GM19351 (cell line): Measurements from ENCODE around the gene BRICD5.

Experiments used
- ATAC-seq: cut with Tn5 transposase; IDR thresholded peaks from one replicate; pipeline ENCODE4 v1.9.1; 2021; ENCODE audit warnings: mild to moderate bottlenecking, moderate library complexity; ENCODE audit not compliant: unreplicated experiment

BRICD5 gene

GRCh38 chr16:2199621-2200139 lies 11.0 kb downstream of the BRICD5 start:
- ATAC-seq = no peak

- no peak for ATAC-seq
Measured at GRCh38 chr16:2199095-2199494, 11.6 kb downstream of the BRICD5 start.

- no peak for ATAC-seq
Measured at GRCh38 chr16:2198283-2198682, 12.4 kb downstream of the BRICD5 start.

GRCh38 chr16:2197765-2198164 lies 12.9 kb downstream of the BRICD5 start:
- no peak for ATAC-seq

GRCh38 chr16:2196981-2197511 lies 13.6 kb downstream of the BRICD5 start:
- no peak for ATAC-seq

GRCh38 chr16:2196162-2196980 lies 14.3 kb downstream of the BRICD5 start, which contains the start of gene CASKIN1:
CASKIN1 (minus strand) TSS chr16:2196605; CDS start chr16:2196432, 173 bp downstream.
- no peak for ATAC-seq

- ATAC-seq = no peak
Measured at GRCh38 chr16:2195322-2196161, 15.1 kb downstream of the BRICD5 start.

- no peak for ATAC-seq
Measured at GRCh38 chr16:2194852-2195321, 15.8 kb downstream of the BRICD5 start.

- no peak for ATAC-seq
Measured at GRCh38 chr16:2194166-2194834, 16.4 kb downstream of the BRICD5 start.

- ATAC-seq = no peak
Measured at GRCh38 chr16:2191446-2191706, 19.3 kb downstream of the BRICD5 start.

GRCh38 chr16:2190659-2191445 lies 19.8 kb downstream of the BRICD5 start:
- no peak for ATAC-seq

- ATAC-seq = no peak
Measured at GRCh38 chr16:2190002-2190658, 20.5 kb downstream of the BRICD5 start.

GRCh38 chr16:2189252-2189893 lies 21.3 kb downstream of the BRICD5 start:
- ATAC-seq = no peak

- ATAC-seq = no peak
Measured at GRCh38 chr16:2188395-2188794, 22.3 kb downstream of the BRICD5 start.

- ATAC-seq = no peak
Measured at GRCh38 chr16:2187212-2187611, 23.5 kb downstream of the BRICD5 start.

GRCh38 chr16:2186505-2186904 lies 24.2 kb downstream of the BRICD5 start:
- ATAC-seq = no peak

- ATAC-seq = no peak
Measured at GRCh38 chr16:2186064-2186463, 24.6 kb downstream of the BRICD5 start.

- ATAC-seq = no peak
Measured at GRCh38 chr16:2184962-2185361, 25.7 kb downstream of the BRICD5 start.

GRCh38 chr16:2184346-2184745 lies 26.3 kb downstream of the BRICD5 start:
- no peak for ATAC-seq
